ENCODE data around the gene PLCB4.

PLCB4 gene

DNA sequence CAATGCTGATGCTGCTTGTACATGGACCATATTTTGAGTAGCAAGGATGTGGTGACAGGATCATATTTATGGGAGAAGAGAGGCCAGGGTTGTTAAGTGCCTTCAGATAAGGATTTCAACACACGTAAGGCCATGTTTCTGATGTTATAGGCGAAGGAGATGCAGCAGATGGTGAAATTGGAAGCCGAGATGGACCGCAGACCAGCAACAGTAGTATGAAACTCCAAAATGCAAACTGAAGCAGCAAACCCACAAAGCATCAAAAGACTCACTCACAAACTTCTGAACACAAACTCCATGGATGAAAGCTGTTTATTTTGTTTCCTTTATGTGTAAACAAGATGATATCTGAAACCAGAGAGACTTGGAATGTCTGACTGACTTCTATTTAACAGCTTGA, 409.9 kb downstream of the PLCB4 start:
- no peak for DNase-seq

DNA sequence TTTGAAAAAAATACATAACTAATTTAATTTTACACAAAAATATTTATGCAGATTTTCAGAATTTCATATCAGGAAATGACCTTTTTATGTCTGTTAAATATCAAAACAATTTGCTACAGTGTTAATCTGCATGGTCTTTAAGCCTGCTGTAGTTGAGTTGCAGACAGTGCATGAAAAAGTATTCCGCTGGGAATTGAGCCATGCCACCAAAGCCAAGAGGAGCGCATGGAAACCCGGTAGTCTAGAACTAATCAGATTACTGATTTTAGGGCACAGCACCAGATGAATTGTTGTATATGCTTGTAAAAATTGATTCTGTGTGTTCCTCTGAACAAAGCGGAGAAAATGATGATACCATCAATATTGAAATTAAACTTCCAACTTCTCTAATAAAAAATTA, 411.2 kb downstream of the PLCB4 start:
- DNase-seq = no peak

- DNase-seq = no peak
Observed at GRCh38 chr20:9482180-9482579, 413.3 kb downstream of the PLCB4 start.

DNA sequence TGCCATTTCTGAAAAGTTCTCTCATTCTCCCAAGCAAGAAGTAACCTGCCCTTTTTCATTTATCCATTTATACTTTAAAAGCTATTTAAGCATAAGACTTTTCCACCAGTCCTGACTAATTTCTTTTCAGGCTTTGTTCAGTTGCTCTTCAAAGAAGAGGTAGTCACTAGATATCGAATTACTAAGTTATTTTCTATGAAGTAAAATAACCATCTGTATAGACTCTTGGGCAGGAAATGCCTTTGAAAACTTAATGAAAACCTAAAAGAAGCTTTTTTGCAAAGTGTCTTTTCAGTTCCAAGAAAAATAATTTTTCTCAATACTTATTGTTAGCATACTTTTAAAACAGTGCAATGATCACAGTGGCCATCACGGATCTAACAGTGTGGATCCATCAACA, 414.2 kb downstream of the PLCB4 start:
- DNase-seq = no peak

DNA sequence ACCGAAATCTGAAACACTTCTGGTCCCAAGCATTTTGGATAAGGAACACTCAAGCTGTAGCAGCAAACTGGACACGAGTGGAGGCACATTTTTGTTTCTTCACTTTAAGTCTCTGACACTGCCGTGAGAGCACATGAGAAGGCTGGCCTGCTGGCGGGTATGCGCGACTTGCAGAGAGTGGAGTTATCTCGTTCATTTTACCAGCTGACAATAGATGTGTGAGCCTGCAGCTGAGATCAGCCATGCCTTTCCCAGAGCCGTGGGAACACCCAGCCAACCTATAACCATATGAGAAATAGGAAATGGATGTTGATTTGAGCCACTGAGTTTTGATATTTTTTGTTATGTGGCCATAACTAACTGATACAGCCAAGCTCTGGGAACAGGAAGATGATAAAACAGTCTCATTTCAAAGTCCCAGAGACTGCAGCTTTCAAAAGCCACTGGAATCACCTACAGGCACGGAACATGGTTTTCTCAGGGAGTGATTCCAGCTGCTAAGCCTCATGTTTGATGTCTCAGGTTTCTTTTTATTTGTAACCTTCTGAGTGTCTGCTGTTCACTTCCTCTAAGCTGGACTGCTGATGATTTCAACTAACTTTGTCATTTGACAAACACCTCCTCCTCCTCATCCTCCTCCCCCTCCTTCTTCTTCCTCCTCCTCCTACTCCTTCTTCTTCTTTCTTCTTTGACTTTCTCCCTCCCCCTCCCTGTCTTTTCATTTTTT, 416.9 kb downstream of the PLCB4 start:
- no peak for DNase-seq

- DNase-seq = no peak
Observed at GRCh38 chr20:9487231-9487630, 418.3 kb downstream of the PLCB4 start.

- no peak for DNase-seq
Observed at GRCh38 chr20:9488063-9488462, 419.2 kb downstream of the PLCB4 start.

GRCh38 chr20:9490161-9490560, 421.3 kb downstream of the PLCB4 start:
- no peak for DNase-seq

DNA sequence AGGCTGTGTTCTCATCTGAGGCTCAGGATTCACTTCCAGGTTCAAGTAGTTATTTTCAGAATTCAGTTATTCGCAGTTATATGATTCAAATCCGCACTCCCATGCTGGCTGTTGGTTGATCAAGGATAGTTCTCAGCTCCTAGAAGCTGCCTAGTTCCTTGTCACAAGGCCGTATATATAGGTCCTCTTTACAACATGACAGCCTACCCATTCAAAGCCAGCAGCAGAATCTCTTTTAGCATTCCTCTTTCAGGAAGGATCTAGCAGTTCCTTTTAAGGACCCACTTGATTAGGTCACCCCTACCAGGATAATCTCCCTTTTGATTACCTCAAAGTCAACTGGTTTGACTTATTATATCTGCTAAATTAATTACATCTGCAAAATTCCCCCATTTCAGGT, 421.7 kb downstream of the PLCB4 start:
- no peak for DNase-seq

DNA sequence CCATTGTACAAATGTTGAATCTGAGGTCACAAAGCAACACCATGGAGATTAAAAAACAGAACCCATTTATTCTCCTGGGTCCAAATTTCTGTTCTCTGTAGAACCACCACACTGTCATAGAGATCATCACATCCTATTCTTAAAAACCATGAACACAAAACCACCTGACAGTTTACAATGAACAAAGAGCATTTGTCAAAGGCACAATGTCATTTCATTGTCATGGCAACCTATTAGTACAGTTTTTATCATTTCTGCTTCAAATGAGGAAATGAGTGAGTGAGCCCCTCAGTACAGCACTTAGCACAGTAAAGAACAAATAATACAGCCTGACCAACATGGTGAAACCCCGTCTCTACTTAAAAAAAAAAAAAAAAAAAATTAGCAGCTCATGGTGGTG, 422.4 kb downstream of the PLCB4 start:
- DNase-seq = no peak

- no peak for DNase-seq
Observed at GRCh38 chr20:9492067-9492466, 423.2 kb downstream of the PLCB4 start.

DNA sequence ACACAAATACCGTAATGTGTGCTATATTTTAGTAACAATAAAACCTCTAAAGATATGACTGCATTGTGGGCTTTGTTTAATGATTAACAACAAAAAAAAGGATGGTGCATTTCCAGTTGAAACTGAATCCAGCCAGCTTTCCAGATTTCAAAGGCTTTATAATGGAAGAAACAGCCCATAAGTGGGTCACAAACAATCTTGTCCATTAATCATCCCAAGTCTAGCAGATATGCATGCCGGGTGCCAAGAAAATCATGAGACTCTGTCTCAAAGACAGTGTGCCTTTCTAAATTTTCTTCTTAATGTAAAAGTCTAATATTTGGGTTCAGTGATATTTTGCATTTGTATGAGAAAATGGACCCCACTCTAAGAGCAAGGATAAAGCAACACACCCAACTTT, 424.9 kb downstream of the PLCB4 start:
- DNase-seq = no peak

DNA sequence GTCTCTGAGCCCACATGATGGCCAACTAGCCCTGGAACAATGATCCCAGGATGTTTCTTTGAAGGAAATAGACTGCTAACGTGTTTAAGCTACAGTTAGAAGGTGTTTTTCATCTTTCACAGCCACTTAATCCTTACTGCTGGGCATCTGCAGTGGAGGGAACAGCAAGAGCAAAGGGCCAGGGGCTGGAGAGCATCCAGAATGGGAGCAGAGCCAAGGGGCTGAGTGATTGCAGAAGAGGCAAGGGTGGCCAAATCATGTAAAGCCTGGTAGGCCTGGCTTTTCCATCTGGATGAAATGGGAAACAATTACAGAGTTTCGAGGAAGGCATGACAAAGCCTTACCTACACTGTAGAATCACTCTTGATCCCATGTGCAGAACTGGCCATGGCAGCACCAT, 426.8 kb downstream of the PLCB4 start:
- DNase-seq = no peak

GRCh38 chr20:9496155-9496554, 427.3 kb downstream of the PLCB4 start:
- no peak for DNase-seq

DNA sequence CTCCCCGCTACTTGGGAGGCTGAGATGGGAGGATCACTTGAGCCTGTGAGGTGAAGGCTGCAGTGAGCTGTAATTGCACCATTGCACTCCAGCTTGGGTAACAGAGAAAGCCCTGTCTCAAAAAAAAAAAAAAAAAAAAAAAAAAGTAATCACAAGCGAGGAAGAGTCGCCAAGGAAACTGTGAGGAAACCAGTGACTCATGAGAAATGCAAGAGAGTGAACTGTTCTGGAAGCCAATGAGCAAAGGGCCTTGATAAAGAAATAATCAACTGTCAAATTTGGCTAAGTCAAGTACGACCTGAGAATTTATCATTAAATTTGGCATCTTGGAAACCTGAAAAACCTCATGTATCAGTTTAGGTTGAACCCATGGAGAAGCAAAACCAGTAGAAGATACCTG, 429.4 kb downstream of the PLCB4 start:
- no peak for DNase-seq

GRCh38 chr20:9499126-9499899, 430.4 kb downstream of the PLCB4 start:
- DNase-seq = no peak

DNA sequence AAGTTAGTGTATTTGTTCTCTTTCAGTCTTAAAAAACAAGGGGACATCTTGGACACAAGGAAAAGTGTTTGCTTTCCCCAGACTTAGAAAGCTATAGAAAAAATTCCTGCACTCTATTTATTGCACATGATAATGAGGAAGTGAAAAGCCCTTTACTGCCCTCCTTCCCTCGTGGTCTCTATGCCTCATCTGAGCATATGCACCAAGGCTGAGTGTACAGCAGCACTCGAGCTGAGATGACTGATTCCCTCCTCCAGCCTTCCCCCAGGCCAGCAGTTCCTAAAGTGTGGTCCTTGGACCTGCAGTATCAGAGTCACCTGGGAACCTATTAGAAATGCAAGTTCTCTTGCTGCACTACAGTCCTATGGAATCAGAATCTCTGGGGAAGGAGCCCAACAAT, 431.2 kb downstream of the PLCB4 start:
- no peak for DNase-seq

DNA sequence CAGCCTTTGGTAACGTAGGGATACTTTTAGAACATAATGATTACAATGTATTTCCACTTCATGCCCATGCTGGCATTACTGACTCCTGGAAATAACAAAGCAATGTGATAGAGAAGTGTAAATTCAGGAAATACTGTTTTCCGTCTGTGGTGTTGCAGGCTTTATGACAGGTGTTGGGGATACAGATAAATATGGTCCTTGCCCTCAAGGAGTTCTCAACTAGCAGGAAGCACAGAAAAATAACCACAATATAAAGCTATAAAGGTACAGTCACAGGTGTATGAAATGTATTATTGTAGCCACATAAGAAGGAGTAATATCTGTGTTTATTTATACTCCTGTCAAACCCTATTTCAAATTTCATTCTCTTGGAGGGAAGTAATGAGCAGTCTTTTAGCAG, 432.6 kb downstream of the PLCB4 start:
- no peak for DNase-seq

GRCh38 chr20:9503526-9504245, 434.8 kb downstream of the PLCB4 start:
- no peak for DNase-seq

DNA sequence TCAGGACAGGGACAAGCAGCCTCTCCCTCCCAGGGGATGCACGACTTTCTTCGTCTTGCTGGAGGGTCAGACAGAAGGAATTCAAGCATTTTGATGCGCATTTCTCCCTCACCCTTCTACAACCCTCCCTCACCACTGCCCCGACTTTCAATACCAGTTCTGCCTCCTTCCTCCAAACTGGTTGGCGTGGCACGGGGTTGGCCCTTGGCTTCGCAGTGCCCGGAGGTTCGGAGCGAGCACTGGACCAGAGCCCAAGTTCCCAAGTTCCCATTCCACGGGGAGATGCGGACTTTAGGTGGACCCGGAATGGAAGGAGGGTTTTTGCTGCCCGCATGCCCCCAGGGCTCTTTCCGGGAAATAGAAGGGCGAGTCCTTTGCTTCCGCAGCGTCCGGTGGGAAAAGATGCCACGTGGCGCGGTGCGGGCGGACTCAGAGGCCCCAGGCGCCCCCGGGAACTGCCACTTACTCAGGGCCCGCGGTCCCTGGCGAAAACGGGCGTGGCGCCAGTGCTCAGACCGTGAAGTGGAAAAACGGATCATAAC, 437.5 kb downstream of the PLCB4 start:
- no peak for DNase-seq

- DNase-seq = no peak
Observed at GRCh38 chr20:9506964-9507369, 438.1 kb downstream of the PLCB4 start.

- DNase-seq = no peak
Observed at GRCh38 chr20:9507544-9508239, 438.8 kb downstream of the PLCB4 start.

- no peak for DNase-seq
Observed at GRCh38 chr20:9508240-9508661, 439.4 kb downstream of the PLCB4 start.
